Endothelial cell (in vitro differentiated cells): Measurements from ENCODE around the gene ATAD2B. TPM values are rescaled to one million over a fixed set of nuclear protein-coding genes. Genes with fewer than 3 reads are reported as not detected.

Experiments
- DNase-seq: peaks from one replicate; pipeline ENCODE4 v3.0.0; 2021; ENCODE audit warnings: low spot score
- H3K27ac Mint-ChIP-seq: one replicate; pipeline ENCODE4 v1.8.0; 2021; ENCODE audit warnings: mixed read lengths, inconsistent platforms; ENCODE audit not compliant: unreplicated experiment
- H3K27me3 Mint-ChIP-seq: one replicate; pipeline ENCODE4 v1.8.0; 2021; ENCODE audit warnings: mild to moderate bottlenecking, moderate library complexity, mixed read lengths, inconsistent platforms; ENCODE audit not compliant: unreplicated experiment
- H3K36me3 Mint-ChIP-seq: one replicate; pipeline ENCODE4 v1.8.0; 2021; ENCODE audit warnings: mild to moderate bottlenecking, low read depth, mixed read lengths, inconsistent platforms; ENCODE audit not compliant: unreplicated experiment
- H3K4me1 Mint-ChIP-seq: one replicate; pipeline ENCODE4 v1.8.0; 2021; ENCODE audit warnings: mild to moderate bottlenecking, mixed read lengths, inconsistent platforms; ENCODE audit not compliant: unreplicated experiment
- H3K4me3 Mint-ChIP-seq: one replicate; pipeline ENCODE4 v1.8.0; 2021; ENCODE audit warnings: mild to moderate bottlenecking, mixed read lengths, inconsistent platforms; ENCODE audit not compliant: unreplicated experiment
- H3K9me3 Mint-ChIP-seq: one replicate; pipeline ENCODE4 v1.8.0; 2021; ENCODE audit warnings: mixed read lengths, inconsistent platforms; ENCODE audit not compliant: unreplicated experiment
- CTCF ChIP-seq: fragments of 200-600 bp; sonication (generic); IDR thresholded peaks from one replicate; pipeline ENCODE4 v1.5.0; 2021; ENCODE audit warnings: antibody characterized with exemption; ENCODE audit not compliant: unreplicated experiment
- total RNA-seq: library from RNA; stranded (reverse); fragmentation: NEBNext Ultra II Directional; extraction: Animal tissue kit (Norgen Biotek cat#: 25700); gene quantifications from one replicate; pipeline ENCODE4 v1.2.1, GENCODE V29; 2021; ENCODE audit not compliant: unreplicated experiment

The ATAD2B gene
- total RNA-seq, 1 donor from 2014 or later = 23.6 TPM

GRCh38 chr2:23803264-23803964 is 123.5 kb downstream of the ATAD2B start:
- H3K36me3 Mint-ChIP-seq = no peaks in the 10 kb centered on the region
- DNase-seq = no peak
- no peaks in the 10 kb centered on the region for H3K9me3 Mint-ChIP-seq
- peaks cover 1% of the 10 kb centered on the region for H3K27me3 Mint-ChIP-seq
- no peak for TF ChIP-seq CTCF
- no peak overlapping the region for H3K27ac Mint-ChIP-seq
- no peaks in the 10 kb centered on the region for H3K4me1 Mint-ChIP-seq
- no peak overlapping the region for H3K4me3 Mint-ChIP-seq

- H3K4me1 Mint-ChIP-seq = no peaks in the 10 kb centered on the region
- no peak for TF ChIP-seq CTCF
- no peaks in the 10 kb centered on the region for H3K9me3 Mint-ChIP-seq
- no peaks in the 10 kb centered on the region for H3K36me3 Mint-ChIP-seq
- H3K4me3 Mint-ChIP-seq = no peak overlapping the region
- peaks cover 1% of the 10 kb centered on the region for H3K27me3 Mint-ChIP-seq
- DNase-seq = no peak
- no peak overlapping the region for H3K27ac Mint-ChIP-seq
These were observed 125.5 kb downstream of the ATAD2B start for GRCh38 chr2:23801396-23801795.

GRCh38 chr2:23794234-23794633 is 132.7 kb downstream of the ATAD2B start:
- no peaks in the 10 kb centered on the region for H3K9me3 Mint-ChIP-seq
- no peak for DNase-seq

GRCh38 chr2:23793476-23793875 is 133.4 kb downstream of the ATAD2B start:
- Mint-ChIP-seq H3K27ac (no peak overlapping the region), H3K4me3 (no peak overlapping the region), H3K36me3 (no peaks in the 10 kb centered on the region), H3K9me3 (no peaks in the 10 kb centered on the region), H3K4me1 (no peaks in the 10 kb centered on the region), H3K27me3 (no peaks in the 10 kb centered on the region)
- TF ChIP-seq CTCF = no peak
- DNase-seq = no peak

More at GRCh38 chr2:23794234-23794633, 132.7 kb downstream of the ATAD2B start:
- Mint-ChIP-seq H3K36me3 (no peaks in the 10 kb centered on the region), H3K4me3 (no peak overlapping the region), H3K27me3 (no peaks in the 10 kb centered on the region), H3K4me1 (no peaks in the 10 kb centered on the region), H3K27ac (no peak overlapping the region)
- TF ChIP-seq CTCF = no peak

GRCh38 chr2:23791030-23791429 is 135.9 kb downstream of the ATAD2B start:
- H3K27me3 Mint-ChIP-seq = no peaks in the 10 kb centered on the region
- no peaks in the 10 kb centered on the region for H3K36me3 Mint-ChIP-seq
- H3K27ac Mint-ChIP-seq = no peak overlapping the region
- DNase-seq = no peak
- H3K9me3 Mint-ChIP-seq = no peaks in the 10 kb centered on the region
- no peak overlapping the region for H3K4me3 Mint-ChIP-seq
- H3K4me1 Mint-ChIP-seq = no peaks in the 10 kb centered on the region
- no peak for TF ChIP-seq CTCF
